ENCODE data around the gene RNF152. TPM values are rescaled to one million over a fixed set of nuclear protein-coding genes. Genes with fewer than 3 reads are reported as not detected.

The RNF152 gene
- total RNA-seq, 1 experiment from 2014 or later, result 3.6 TPM

- H3K27me3 ChIP-seq (replicated peaks; ENCODE audit: insufficient read depth, low read depth, low read length, poor library complexity), result no peaks in the 10 kb centered on the region
- TF ChIP-seq EZH2 (IDR thresholded peaks at IDR 0.05; ENCODE audit: borderline replicate concordance, low read depth, low read length, poor library complexity, severe bottlenecking) (no peak), CTCF (conservative IDR thresholded peaks at IDR 0.05; ENCODE audit: low read depth, low read length) (no peak)
- no peaks in the 10 kb centered on the region for H3K4me1 ChIP-seq (ENCODE audit: insufficient read depth, low read length, poor library complexity, severe bottlenecking)
- H3K36me3 ChIP-seq (ENCODE audit: insufficient read depth, low read length, poor library complexity, severe bottlenecking), result no peaks in the 10 kb centered on the region
- H3K9me3 ChIP-seq (ENCODE audit: low read depth, low read length, poor library complexity, severe bottlenecking), result no peaks in the 10 kb centered on the region
- no TSS peak for BruUV-seq (replicated peaks)
- no peak overlapping the region for H3K27ac ChIP-seq (ENCODE audit: low read depth, low read length, poor library complexity, severe bottlenecking)
- POLR2A ChIA-PET (ENCODE audit: low non-redundant PET), result no interaction called here
- CTCF ChIA-PET, result no interaction called here
- intact Hi-C loops (cut with micrococcal nuclease; ENCODE audit: unreplicated experiment), result no loop called here
- no peak for DNase-seq (ENCODE audit: low spot score)
- H3K4me3 ChIP-seq (ENCODE audit: low read depth, low read length, poor library complexity, severe bottlenecking), result no peak overlapping the region
Observed at GRCh38 chr18:61824733-61825363, 68.0 kb downstream of the RNF152 start.

- ChIA-PET POLR2A (ENCODE audit: low non-redundant PET) (no interaction called here), CTCF (no interaction called here)
- Histone ChIP-seq H3K27ac (ENCODE audit: low read depth, low read length, poor library complexity, severe bottlenecking) (no peak overlapping the region), H3K27me3 (replicated peaks; ENCODE audit: insufficient read depth, low read depth, low read length, poor library complexity) (no peaks in the 10 kb centered on the region), H3K4me3 (ENCODE audit: low read depth, low read length, poor library complexity, severe bottlenecking) (no peak overlapping the region), H3K9me3 (ENCODE audit: low read depth, low read length, poor library complexity, severe bottlenecking) (no peaks in the 10 kb centered on the region), H3K4me1 (ENCODE audit: insufficient read depth, low read length, poor library complexity, severe bottlenecking) (no peaks in the 10 kb centered on the region), H3K36me3 (ENCODE audit: insufficient read depth, low read length, poor library complexity, severe bottlenecking) (no peaks in the 10 kb centered on the region)
- intact Hi-C loops (cut with micrococcal nuclease; ENCODE audit: unreplicated experiment), result no loop called here
- DNase-seq (ENCODE audit: low spot score), result no peak
- no TSS peak for BruUV-seq (replicated peaks)
- TF ChIP-seq CTCF (conservative IDR thresholded peaks at IDR 0.05; ENCODE audit: low read depth, low read length) (no peak), EZH2 (IDR thresholded peaks at IDR 0.05; ENCODE audit: borderline replicate concordance, low read depth, low read length, poor library complexity, severe bottlenecking) (no peak)
Observed at GRCh38 chr18:61823595-61823994, 69.2 kb downstream of the RNF152 start.

- intact Hi-C loops (cut with micrococcal nuclease; ENCODE audit: unreplicated experiment), result no loop called here
- Histone ChIP-seq H3K4me3 (ENCODE audit: low read depth, low read length, poor library complexity, severe bottlenecking) (no peak overlapping the region), H3K9me3 (ENCODE audit: low read depth, low read length, poor library complexity, severe bottlenecking) (no peaks in the 10 kb centered on the region), H3K36me3 (ENCODE audit: insufficient read depth, low read length, poor library complexity, severe bottlenecking) (no peaks in the 10 kb centered on the region), H3K27me3 (replicated peaks; ENCODE audit: insufficient read depth, low read depth, low read length, poor library complexity) (no peaks in the 10 kb centered on the region), H3K27ac (ENCODE audit: low read depth, low read length, poor library complexity, severe bottlenecking) (no peak overlapping the region), H3K4me1 (ENCODE audit: insufficient read depth, low read length, poor library complexity, severe bottlenecking) (no peaks in the 10 kb centered on the region)
- CTCF ChIA-PET, result no interaction called here
- BruUV-seq (replicated peaks), result no TSS peak
- no peak for TF ChIP-seq CTCF (conservative IDR thresholded peaks at IDR 0.05; ENCODE audit: low read depth, low read length)
- TF ChIP-seq EZH2 (IDR thresholded peaks at IDR 0.05; ENCODE audit: borderline replicate concordance, low read depth, low read length, poor library complexity, severe bottlenecking), result no peak
- POLR2A ChIA-PET (ENCODE audit: low non-redundant PET), result no interaction called here
- DNase-seq (ENCODE audit: low spot score), result no peak
Observed at GRCh38 chr18:61822879-61823278, 69.9 kb downstream of the RNF152 start.
